GM23248 (cell line): ENCODE results near the gene CTBS.

Experiments
- EZH2 ChIP-seq: fragments of 200-600 bp; sonication (generic); IDR thresholded peaks from 2 replicates; pipeline ENCODE4 v1.6.1; 2018; ENCODE audit warnings: antibody characterized with exemption, mild to moderate bottlenecking; ENCODE audit not compliant: insufficient read depth, poor library complexity, severe bottlenecking
- EZH2phosphoT487 ChIP-seq: fragments of 200-600 bp; sonication (generic); IDR thresholded peaks from 2 replicates; pipeline ENCODE4 v1.6.1; 2018; ENCODE audit warnings: antibody characterized with exemption, moderate library complexity, mild to moderate bottlenecking, low read depth; ENCODE audit not compliant: insufficient read depth

GRCh38 chr1:84606977-84607376 lies 32.7 kb upstream of the CTBS start:
- TF ChIP-seq EZH2, result no peak
- TF ChIP-seq EZH2phosphoT487, result no peak
